Testis (tissue), 2 donors: Measurements from ENCODE around the gene CDH4.

Experiments used
- CTCF ChIP-seq, 3 experiments: fragments of 450-650 bp in 2 of 3; fragments of 200-600 bp in 1 of 3; sonication (generic) in 1 of 3; IDR thresholded peaks; one replicate each; pipeline ENCODE4 v1.5.1; 2016 to 2019; ENCODE audit warnings: antibody characterized with exemption in 3 of 3, mild to moderate bottlenecking in 2 of 3, moderate library complexity in 1 of 3
- POLR2A ChIP-seq: fragments of 450-650 bp; IDR thresholded peaks from one replicate; pipeline ENCODE4 v1.6.1; 2017; ENCODE audit warnings: antibody characterized with exemption, mild to moderate bottlenecking, moderate library complexity

GRCh38 chr20:61968932-61969331 is 716.9 kb downstream of the CDH4 start:
- TF ChIP-seq CTCF (IDR thresholded peaks at IDR 0.05), result no peak
- TF ChIP-seq POLR2A, result no peak
